Left lung (tissue), 10 donors: ENCODE data around the gene OPCML. TPM values are rescaled to one million over a fixed set of nuclear protein-coding genes. Genes with fewer than 3 reads are reported as not detected.

Source experiments
- ATAC-seq: fragments of 200-7000 bp; cut with Tn5 transposase; one replicate; pipeline ENCODE4 v1.9.1; 2020; ENCODE audit warnings: moderate library complexity
- DNase-seq, 4 donors: peaks; one replicate each; pipeline ENCODE4 v3.0.0-alpha.2; 2013 to 2020
- H3K27ac ChIP-seq, 2 donors: fragments of 200-600 bp; sonication (generic) in 1 of 2; one replicate each; pipeline versions ENCODE4 v1.5.0 to v1.8.0; 2020 to 2021
- H3K27me3 ChIP-seq, 2 donors: fragments of 200-600 bp; sonication (generic) in 1 of 2; one replicate each; pipeline versions ENCODE4 v1.5.0 to v1.8.0; 2020 to 2021
- H3K36me3 ChIP-seq, 2 donors: fragments of 200-600 bp; sonication (generic) in 1 of 2; one replicate each; pipeline versions ENCODE4 v1.5.0 to v1.8.0; 2020 to 2021
- H3K4me1 ChIP-seq, 2 donors: fragments of 200-600 bp; one replicate each; pipeline ENCODE4 v1.8.0; 2021
- H3K4me3 ChIP-seq, 2 donors: fragments of 200-600 bp; sonication (generic) in 1 of 2; one replicate each; pipeline versions ENCODE4 v1.5.0 to v1.8.0; 2020 to 2021; ENCODE audit warnings: mild to moderate bottlenecking in 1 of 2
- H3K9me3 ChIP-seq, 2 donors: fragments of 200-600 bp; sonication (generic) in 1 of 2; one replicate each; pipeline versions ENCODE4 v1.5.0 to v1.8.0; 2020 to 2021
- intact Hi-C, 2 donors: fragments of 100-400 bp; cut with DNase I; formaldehyde crosslinking; loops; one replicate each; pipeline versions ENCODE4 v1.11.2 to v1.14.2; 2022
- polyA plus RNA-seq, 6 donors: library from polyadenylated mRNA; unstranded; fragments of 120-200 nt; gene quantifications; one replicate each; pipeline ENCODE4 v1.2.1, GENCODE V29; 2013; ENCODE audit not compliant: insufficient read length in 6 of 6
- total RNA-seq, 2 donors: library from RNA; stranded (reverse); fragmentation: NEBNext Ultra II Directional; extraction: Animal tissue kit (Norgen Biotek cat#: 25700); gene quantifications; one replicate each; pipeline ENCODE4 v1.2.1, GENCODE V29; 2021
- TF ChIP-seq, protein P1 (sequence below), 2 donors: fragments of 200-600 bp; sonication (generic) in 1 of 2; IDR thresholded peaks; one replicate each; pipeline versions ENCODE4 v1.5.0 to v1.8.0; 2021; ENCODE audit warnings: antibody characterized with exemption in 2 of 2
- donor health status: DM: no; HTN: yes; CAD: no.
- donor health status: DM: no; HTN: no; CAD: no.

Gene OPCML
- total and polyA plus RNA-seq, 8 donors, result 0.98 to 5.3 (median 1.9) TPM; not detected in 2

DNA sequence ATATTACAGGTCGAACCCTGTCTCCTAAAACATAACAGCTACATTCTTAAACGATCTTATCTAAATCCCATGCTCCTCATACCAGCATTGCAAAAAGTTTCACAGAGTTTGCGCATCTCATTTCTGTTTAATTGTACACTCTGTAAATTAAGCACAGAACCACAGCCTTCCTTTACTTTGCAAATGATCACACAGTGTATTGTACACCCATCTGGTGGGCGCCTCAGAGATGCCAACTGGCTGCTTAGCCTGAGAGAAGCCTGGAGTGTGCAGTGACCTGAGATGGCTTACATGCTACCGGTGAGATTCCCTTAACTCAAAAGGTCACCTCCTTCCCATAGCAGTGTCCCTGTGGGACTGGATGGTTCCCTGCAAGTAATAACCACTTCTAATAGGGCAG, 1077.3 kb downstream of the OPCML start:
- TF ChIP-seq, protein P1, sequence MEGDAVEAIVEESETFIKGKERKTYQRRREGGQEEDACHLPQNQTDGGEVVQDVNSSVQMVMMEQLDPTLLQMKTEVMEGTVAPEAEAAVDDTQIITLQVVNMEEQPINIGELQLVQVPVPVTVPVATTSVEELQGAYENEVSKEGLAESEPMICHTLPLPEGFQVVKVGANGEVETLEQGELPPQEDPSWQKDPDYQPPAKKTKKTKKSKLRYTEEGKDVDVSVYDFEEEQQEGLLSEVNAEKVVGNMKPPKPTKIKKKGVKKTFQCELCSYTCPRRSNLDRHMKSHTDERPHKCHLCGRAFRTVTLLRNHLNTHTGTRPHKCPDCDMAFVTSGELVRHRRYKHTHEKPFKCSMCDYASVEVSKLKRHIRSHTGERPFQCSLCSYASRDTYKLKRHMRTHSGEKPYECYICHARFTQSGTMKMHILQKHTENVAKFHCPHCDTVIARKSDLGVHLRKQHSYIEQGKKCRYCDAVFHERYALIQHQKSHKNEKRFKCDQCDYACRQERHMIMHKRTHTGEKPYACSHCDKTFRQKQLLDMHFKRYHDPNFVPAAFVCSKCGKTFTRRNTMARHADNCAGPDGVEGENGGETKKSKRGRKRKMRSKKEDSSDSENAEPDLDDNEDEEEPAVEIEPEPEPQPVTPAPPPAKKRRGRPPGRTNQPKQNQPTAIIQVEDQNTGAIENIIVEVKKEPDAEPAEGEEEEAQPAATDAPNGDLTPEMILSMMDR (IDR thresholded peaks at IDR 0.05), result no peak
- no peak overlapping the region for H3K4me3 ChIP-seq
- intact Hi-C loops, result no loop called here
- no peaks in the 10 kb centered on the region for H3K27me3 ChIP-seq
- ATAC-seq (no peak), DNase-seq (no peak)
- H3K4me1 ChIP-seq, result no peaks in the 10 kb centered on the region
- no peak overlapping the region for H3K27ac ChIP-seq
- no peaks in the 10 kb centered on the region for H3K36me3 ChIP-seq
- no peaks in the 10 kb centered on the region for H3K9me3 ChIP-seq

DNA sequence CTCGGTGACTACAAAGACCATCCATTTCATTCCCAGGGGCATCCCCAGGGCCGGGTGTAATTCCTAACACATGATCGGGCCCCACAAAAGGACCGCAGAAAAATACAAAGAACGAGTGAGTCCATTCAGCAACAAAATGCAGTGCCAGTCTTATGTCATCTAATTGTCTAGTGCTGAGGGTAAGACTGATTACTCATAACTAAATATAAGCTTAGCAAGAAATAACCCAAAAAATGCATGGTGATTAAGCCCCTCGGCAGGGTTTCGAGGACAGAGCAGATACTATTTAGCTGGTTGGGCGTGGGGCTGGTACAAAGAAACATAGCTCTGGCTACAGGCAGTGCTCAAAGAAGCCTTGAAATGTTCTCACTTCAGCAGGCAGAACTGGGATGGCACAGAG, 1078.9 kb downstream of the OPCML start:
- no peaks in the 10 kb centered on the region for H3K9me3 ChIP-seq
- no peaks in the 10 kb centered on the region for H3K36me3 ChIP-seq
- TF ChIP-seq, protein P1 (IDR thresholded peaks at IDR 0.05), result no peak
- ATAC-seq, result no peak
- no peaks in the 10 kb centered on the region for H3K4me1 ChIP-seq
- H3K4me3 ChIP-seq, result no peak overlapping the region
- intact Hi-C loops, result no loop called here
- H3K27ac ChIP-seq, result no peak overlapping the region
- no peak for DNase-seq
- no peaks in the 10 kb centered on the region for H3K27me3 ChIP-seq

DNA sequence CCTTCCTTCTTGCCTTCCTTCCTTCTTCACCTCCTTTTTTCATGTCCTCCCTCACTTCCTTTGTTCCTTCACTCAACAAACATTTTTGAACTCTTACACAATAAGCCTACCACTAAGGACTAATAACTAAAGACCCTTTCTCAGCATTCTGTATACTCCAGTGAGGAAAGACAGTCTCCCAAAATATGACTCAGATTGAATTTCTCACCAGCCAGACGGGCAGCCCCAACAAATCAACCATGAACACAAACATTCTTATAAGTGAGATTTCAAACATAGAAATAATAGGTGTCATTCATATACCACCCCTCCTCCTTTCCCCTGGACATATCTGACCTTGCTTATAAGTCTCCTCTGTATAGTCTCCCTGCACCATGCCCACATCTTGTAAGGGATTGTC, 1079.7 kb downstream of the OPCML start:
- no peaks in the 10 kb centered on the region for H3K27me3 ChIP-seq
- no peak overlapping the region for H3K4me3 ChIP-seq
- intact Hi-C loops, result no loop called here
- TF ChIP-seq, protein P1 (IDR thresholded peaks at IDR 0.05), result no peak
- no peaks in the 10 kb centered on the region for H3K9me3 ChIP-seq
- no peaks in the 10 kb centered on the region for H3K36me3 ChIP-seq
- no peak overlapping the region for H3K27ac ChIP-seq
- H3K4me1 ChIP-seq, result no peaks in the 10 kb centered on the region
- no peak for DNase-seq
- no peak for ATAC-seq

GRCh38 chr11:132451942-132452601, 1080.2 kb downstream of the OPCML start:
- H3K9me3 ChIP-seq, result no peaks in the 10 kb centered on the region
- TF ChIP-seq, protein P1 (IDR thresholded peaks at IDR 0.05), result no peak
- H3K27me3 ChIP-seq, result no peaks in the 10 kb centered on the region
- H3K36me3 ChIP-seq, result no peaks in the 10 kb centered on the region
- H3K27ac ChIP-seq, result no peak overlapping the region
- H3K4me3 ChIP-seq, result no peak overlapping the region
- H3K4me1 ChIP-seq, result no peaks in the 10 kb centered on the region
- ATAC-seq, result no peak
- no peak for DNase-seq
- intact Hi-C loops, result no loop called here

GRCh38 chr11:132450631-132451030, 1081.7 kb downstream of the OPCML start:
- DNase-seq (no peak), ATAC-seq (no peak)
- Histone ChIP-seq H3K4me3 (no peak overlapping the region), H3K27ac (no peak overlapping the region), H3K9me3 (no peaks in the 10 kb centered on the region), H3K4me1 (no peaks in the 10 kb centered on the region), H3K36me3 (no peaks in the 10 kb centered on the region), H3K27me3 (no peaks in the 10 kb centered on the region)
- TF ChIP-seq, protein P1 (IDR thresholded peaks at IDR 0.05), result no peak
- intact Hi-C loops, result no loop called here
